Neural crest cell (in vitro differentiated cells): Measurements from ENCODE around the gene TAX1BP3. TPM values are rescaled to one million over a fixed set of nuclear protein-coding genes. Genes with fewer than 3 reads are reported as not detected.
"Not testable (repeated sequence)": the region's sequence is repeated elsewhere in the genome, so short reads cannot be mapped to it uniquely, and the experiment has no call there.

ENCODE experiments used
- DNase-seq: peaks from one replicate; pipeline ENCODE4 v3.0.0; 2021; ENCODE audit warnings: low read depth, mixed read lengths, low spot score
- H3K27ac Mint-ChIP-seq: one replicate; pipeline ENCODE4 v1.8.0; 2021; ENCODE audit warnings: mild to moderate bottlenecking, mixed read lengths; ENCODE audit not compliant: unreplicated experiment
- H3K27me3 Mint-ChIP-seq: 2 replicates; pipeline ENCODE4 v1.8.0; 2021; ENCODE audit warnings: low read depth, mild to moderate bottlenecking, mixed read lengths
- H3K36me3 Mint-ChIP-seq: 2 replicates; pipeline ENCODE4 v1.8.0; 2021; ENCODE audit warnings: low read depth, mild to moderate bottlenecking, mixed read lengths
- H3K4me1 Mint-ChIP-seq: 2 replicates; pipeline ENCODE4 v1.8.0; 2021; ENCODE audit warnings: mixed read lengths
- H3K4me3 Mint-ChIP-seq: one replicate; pipeline ENCODE4 v1.8.0; 2021; ENCODE audit warnings: mild to moderate bottlenecking, mixed read lengths
- H3K9me3 Mint-ChIP-seq: 2 replicates; pipeline ENCODE4 v1.8.0; 2021; ENCODE audit warnings: mixed read lengths
- total RNA-seq: library from RNA; stranded (reverse); gene quantifications from 2 replicates; pipeline ENCODE4 v1.2.1, GENCODE V29; 2021
- TF ChIP-seq, protein P1 (sequence below): fragments of 200-600 bp; sonication (generic); conservative IDR thresholded peaks from 2 replicates; pipeline ENCODE4 v1.5.0; 2021; ENCODE audit warnings: antibody characterized with exemption, mild to moderate bottlenecking

The TAX1BP3 gene
- total RNA-seq, 1 donor from 2014 or later, result 65.8 TPM

DNA sequence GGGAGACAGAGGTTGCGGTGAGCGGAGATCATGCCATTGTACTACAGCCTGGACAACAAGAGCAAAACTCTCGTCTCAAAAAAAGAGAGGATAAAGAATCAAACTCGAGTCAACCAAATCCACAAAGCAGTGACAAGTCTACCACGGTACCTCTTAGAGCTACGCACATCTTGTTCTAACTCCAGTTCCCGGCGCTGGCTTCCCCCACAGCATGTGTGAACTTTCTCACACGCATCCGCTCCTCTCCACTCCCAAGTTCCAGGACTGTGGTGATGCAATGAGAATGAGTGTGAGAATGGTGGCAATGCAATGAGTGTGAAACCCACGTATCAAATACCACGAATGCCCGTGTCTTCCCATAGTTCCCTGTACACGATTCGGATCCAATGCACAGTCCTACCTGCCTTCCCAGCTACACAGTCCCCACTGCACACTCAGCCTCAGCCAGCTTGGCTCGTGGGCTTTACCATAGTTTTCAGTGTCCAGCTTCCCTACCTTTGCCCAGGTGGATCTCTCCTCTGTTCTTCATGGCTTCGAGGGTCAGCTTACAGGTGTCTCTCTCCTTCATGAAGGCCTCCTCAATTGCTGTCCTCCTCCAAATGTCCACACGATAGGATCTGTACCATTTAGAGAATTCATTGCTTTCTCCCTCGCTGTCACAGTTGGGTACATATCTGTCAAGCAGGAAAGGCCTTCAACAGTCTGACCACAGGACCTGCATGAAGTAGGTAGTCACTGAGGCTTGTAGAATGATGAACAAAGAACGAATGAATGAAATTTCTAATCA lies 36.7 kb upstream of the TAX1BP3 start:
- H3K4me3 Mint-ChIP-seq, result no peak overlapping the region
- H3K9me3 Mint-ChIP-seq, result peaks cover 2% of the 10 kb centered on the region
- H3K36me3 Mint-ChIP-seq, result peaks cover 4% of the 10 kb centered on the region
- H3K27ac Mint-ChIP-seq, result no peak overlapping the region
- H3K27me3 Mint-ChIP-seq, result no peaks in the 10 kb centered on the region
- TF ChIP-seq, protein P1, sequence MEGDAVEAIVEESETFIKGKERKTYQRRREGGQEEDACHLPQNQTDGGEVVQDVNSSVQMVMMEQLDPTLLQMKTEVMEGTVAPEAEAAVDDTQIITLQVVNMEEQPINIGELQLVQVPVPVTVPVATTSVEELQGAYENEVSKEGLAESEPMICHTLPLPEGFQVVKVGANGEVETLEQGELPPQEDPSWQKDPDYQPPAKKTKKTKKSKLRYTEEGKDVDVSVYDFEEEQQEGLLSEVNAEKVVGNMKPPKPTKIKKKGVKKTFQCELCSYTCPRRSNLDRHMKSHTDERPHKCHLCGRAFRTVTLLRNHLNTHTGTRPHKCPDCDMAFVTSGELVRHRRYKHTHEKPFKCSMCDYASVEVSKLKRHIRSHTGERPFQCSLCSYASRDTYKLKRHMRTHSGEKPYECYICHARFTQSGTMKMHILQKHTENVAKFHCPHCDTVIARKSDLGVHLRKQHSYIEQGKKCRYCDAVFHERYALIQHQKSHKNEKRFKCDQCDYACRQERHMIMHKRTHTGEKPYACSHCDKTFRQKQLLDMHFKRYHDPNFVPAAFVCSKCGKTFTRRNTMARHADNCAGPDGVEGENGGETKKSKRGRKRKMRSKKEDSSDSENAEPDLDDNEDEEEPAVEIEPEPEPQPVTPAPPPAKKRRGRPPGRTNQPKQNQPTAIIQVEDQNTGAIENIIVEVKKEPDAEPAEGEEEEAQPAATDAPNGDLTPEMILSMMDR, result no peak
- DNase-seq, result no peak
- no peaks in the 10 kb centered on the region for H3K4me1 Mint-ChIP-seq

DNA sequence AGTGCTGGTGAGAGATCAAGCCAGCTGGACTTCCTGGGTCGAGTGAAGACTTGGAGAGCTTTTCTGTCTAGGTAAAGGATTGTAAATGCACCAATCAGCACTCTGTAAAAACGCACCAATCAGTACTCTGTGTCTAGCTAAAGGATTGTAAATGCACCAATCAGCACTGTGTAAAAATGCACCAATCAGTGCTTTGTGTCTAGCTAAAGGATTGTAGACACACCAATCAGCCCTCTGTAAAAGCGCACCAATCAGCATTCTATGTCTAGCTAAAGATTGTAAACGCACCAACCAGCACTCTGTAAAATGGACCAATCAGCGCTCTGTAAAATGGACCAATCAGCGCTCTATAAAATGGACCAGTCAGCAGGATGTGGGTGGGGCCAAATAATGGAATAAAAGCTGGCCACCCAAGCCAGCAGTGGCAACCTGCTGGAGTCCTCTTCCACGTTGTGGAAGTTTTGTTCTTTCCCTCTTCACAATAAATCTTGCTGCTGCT lies 33.7 kb upstream of the TAX1BP3 start:
- H3K36me3 Mint-ChIP-seq, DNase-seq, H3K4me3 Mint-ChIP-seq, H3K9me3 Mint-ChIP-seq, H3K4me1 Mint-ChIP-seq, H3K27ac Mint-ChIP-seq: not testable (repeated sequence)
- peaks cover 21% of the 10 kb centered on the region for H3K27me3 Mint-ChIP-seq

DNA sequence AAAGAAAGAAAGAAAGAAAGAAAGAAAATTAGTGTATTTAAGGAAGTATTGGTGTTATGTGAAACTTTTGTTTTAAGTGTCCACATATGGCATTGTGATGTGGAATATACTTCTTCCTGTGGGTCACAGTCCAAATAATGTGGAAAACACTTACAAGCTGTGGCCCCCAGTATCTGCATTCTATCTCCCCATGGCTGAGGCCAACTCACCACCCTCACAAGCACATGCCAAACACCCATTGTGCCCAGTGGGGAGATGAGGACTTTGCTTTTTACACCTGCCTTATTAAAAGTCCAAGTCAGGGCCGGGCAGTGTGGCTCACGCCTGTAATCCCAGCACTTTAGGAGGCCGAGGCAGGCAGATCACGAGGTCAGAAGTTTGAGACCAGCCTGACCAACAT lies 31.6 kb upstream of the TAX1BP3 start:
- DNase-seq, result no peak
- peaks cover 2% of the 10 kb centered on the region for H3K9me3 Mint-ChIP-seq
- H3K36me3 Mint-ChIP-seq, result peaks cover 4% of the 10 kb centered on the region
- H3K27ac Mint-ChIP-seq, result no peak overlapping the region
- H3K4me1 Mint-ChIP-seq, result no peaks in the 10 kb centered on the region
- no peak overlapping the region for H3K4me3 Mint-ChIP-seq
- peaks cover 41% of the 10 kb centered on the region for H3K27me3 Mint-ChIP-seq
- TF ChIP-seq, protein P1, result no peak

- peaks cover 4% of the 10 kb centered on the region for H3K4me1 Mint-ChIP-seq
- no peak for DNase-seq
- peaks cover 2% of the 10 kb centered on the region for H3K9me3 Mint-ChIP-seq
- peaks cover 57% of the 10 kb centered on the region for H3K27me3 Mint-ChIP-seq
- no peak overlapping the region for H3K27ac Mint-ChIP-seq
- TF ChIP-seq, protein P1, result no peak
- H3K4me3 Mint-ChIP-seq, result no peak overlapping the region
- H3K36me3 Mint-ChIP-seq, result peaks cover 4% of the 10 kb centered on the region
Measured at GRCh38 chr17:3698139-3698538, 29.8 kb upstream of the TAX1BP3 start.

GRCh38 chr17:3697103-3697476 lies 28.7 kb upstream of the TAX1BP3 start:
- Mint-ChIP-seq H3K4me3 (no peak overlapping the region), H3K4me1 (peaks cover 4% of the 10 kb centered on the region), H3K36me3 (no peaks in the 10 kb centered on the region), H3K9me3 (no peaks in the 10 kb centered on the region), H3K27me3 (peaks cover 64% of the 10 kb centered on the region), H3K27ac (no peak overlapping the region)
- no peak for DNase-seq
- TF ChIP-seq, protein P1, result no peak

- Mint-ChIP-seq H3K27ac (no peak within 1 kb of the TSS), H3K27me3 (peaks cover 67% of the 10 kb centered on the region), H3K4me3 (peak within 1 kb of the TSS; percentile 23), H3K4me1 (peaks cover 4% of the 10 kb centered on the region), H3K9me3 (no peaks in the 10 kb centered on the region), H3K36me3 (no peaks in the 10 kb centered on the region)
- TF ChIP-seq, protein P1, result no peak
- no peak for DNase-seq
Measured at GRCh38 chr17:3695723-3696411, 27.5 kb upstream of the TAX1BP3 start, which contains the start of gene P2RX5. P2RX5 (minus strand) TSS chr17:3696155; CDS start chr17:3696005, 150 bp downstream.
